ENCODE data around the gene GALNT18.

Gene GALNT18

GRCh38 chr11:11292839-11293238 lies 329.0 kb downstream of the GALNT18 start:
- no peak for DNase-seq

- no peak for DNase-seq
Measured at GRCh38 chr11:11291041-11292015, 330.5 kb downstream of the GALNT18 start.

GRCh38 chr11:11290354-11290753 lies 331.5 kb downstream of the GALNT18 start:
- no peak for DNase-seq

- no peak for DNase-seq
Measured at GRCh38 chr11:11289669-11290068, 332.1 kb downstream of the GALNT18 start.

- DNase-seq, result no peak
Measured at GRCh38 chr11:11288972-11289616, 332.7 kb downstream of the GALNT18 start.

GRCh38 chr11:11284481-11284880 lies 337.3 kb downstream of the GALNT18 start:
- DNase-seq, result no peak

GRCh38 chr11:11281626-11282025 lies 340.2 kb downstream of the GALNT18 start:
- no peak for DNase-seq

GRCh38 chr11:11280826-11281225 lies 341.0 kb downstream of the GALNT18 start:
- no peak for DNase-seq

GRCh38 chr11:11279956-11280689 lies 341.7 kb downstream of the GALNT18 start:
- DNase-seq, result no peak

- no peak for DNase-seq
Measured at GRCh38 chr11:11272254-11272653, 349.6 kb downstream of the GALNT18 start.

GRCh38 chr11:11270236-11270775 lies 351.5 kb downstream of the GALNT18 start:
- DNase-seq, result no peak

- DNase-seq, result no peak
Measured at GRCh38 chr11:11268706-11269105, 353.1 kb downstream of the GALNT18 start.

- DNase-seq, result no peak
Measured at GRCh38 chr11:11268119-11268518, 353.7 kb downstream of the GALNT18 start.

GRCh38 chr11:11267312-11267711 lies 354.5 kb downstream of the GALNT18 start:
- DNase-seq, result no peak

- peak; percentile 13 for DNase-seq
Measured at GRCh38 chr11:11265994-11266606, 355.7 kb downstream of the GALNT18 start.

- no peak for DNase-seq
Measured at GRCh38 chr11:11265320-11265719, 356.5 kb downstream of the GALNT18 start.

GRCh38 chr11:11263238-11264005 lies 358.4 kb downstream of the GALNT18 start:
- DNase-seq, result peak; percentile 20

- DNase-seq, result no peak
Measured at GRCh38 chr11:11262171-11262920, 359.5 kb downstream of the GALNT18 start.

- no peak for DNase-seq
Measured at GRCh38 chr11:11261629-11262028, 360.2 kb downstream of the GALNT18 start.

GRCh38 chr11:11260903-11261302 lies 360.9 kb downstream of the GALNT18 start:
- no peak for DNase-seq

- DNase-seq, result no peak
Measured at GRCh38 chr11:11253995-11254394, 367.8 kb downstream of the GALNT18 start.

Measured in EL (cell line).